Neural cell (in vitro differentiated cells): ENCODE results near the gene KMT2D. TPM values are rescaled to one million over a fixed set of nuclear protein-coding genes. Genes with fewer than 3 reads are reported as not detected.

ENCODE experiments used
- H2AFZ ChIP-seq: fragments of 200-600, 300-800 bp; sonication (generic), shearing (Covaris generic); 2 replicates; pipeline ENCODE4 v1.6.0; 2014; ENCODE audit warnings: low read depth, mild to moderate bottlenecking, antibody characterized with exemption, low read length, moderate library complexity
- H3F3A ChIP-seq: fragments of 200-600 bp; shearing (Covaris generic); 2 replicates; pipeline ENCODE4 v1.6.1; 2016; ENCODE audit warnings: mild to moderate bottlenecking, moderate library complexity, mixed read lengths, antibody characterized with exemption, low read length; ENCODE audit not compliant: insufficient read depth, poor library complexity, severe bottlenecking
- H3K27ac ChIP-seq: fragments of 200-600, 300-800 bp; sonication (generic), shearing (Covaris generic); 2 replicates; pipeline ENCODE4 v1.5.1; 2014; ENCODE audit warnings: mild to moderate bottlenecking, low read length, moderate library complexity
- H3K27me3 ChIP-seq: fragments of 300-800, 200-600 bp; sonication (generic), shearing (Covaris generic); 2 replicates; pipeline ENCODE4 v1.6.0; 2014; ENCODE audit warnings: mild to moderate bottlenecking, low read depth, low read length, moderate library complexity; ENCODE audit not compliant: insufficient read depth
- H3K36me3 ChIP-seq: fragments of 300-800, 200-600 bp; sonication (generic), shearing (Covaris generic); 2 replicates; pipeline ENCODE4 v1.5.1; 2014; ENCODE audit warnings: mild to moderate bottlenecking, antibody characterized with exemption, low read length, moderate library complexity; ENCODE audit not compliant: insufficient read depth
- H3K4me2 ChIP-seq: fragments of 300-800, 200-600 bp; sonication (generic), shearing (Covaris generic); 2 replicates; pipeline ENCODE4 v1.6.0; 2014; ENCODE audit warnings: mild to moderate bottlenecking, low read length
- H3K4me3 ChIP-seq: fragments of 300-800, 200-600 bp; sonication (generic), shearing (Covaris generic); 2 replicates; pipeline ENCODE4 v1.5.1; 2014; ENCODE audit warnings: mild to moderate bottlenecking, low read length, moderate library complexity
- H3K79me2 ChIP-seq: fragments of 200-600 bp; shearing (Covaris generic); replicated peaks from 2 replicates; pipeline ENCODE4 v1.6.0; 2014; ENCODE audit warnings: mild to moderate bottlenecking, low read length, moderate library complexity; ENCODE audit not compliant: insufficient read depth
- H3K9ac ChIP-seq: fragments of 300-800, 200-600 bp; sonication (generic), shearing (Covaris generic); 2 replicates; pipeline ENCODE4 v1.6.1; 2016; ENCODE audit warnings: mild to moderate bottlenecking, low read length, mixed read lengths
- H3K9me2 ChIP-seq: fragments of 200-600 bp; shearing (Covaris generic); 2 replicates; pipeline ENCODE4 v1.6.1; 2016; ENCODE audit warnings: mild to moderate bottlenecking, low read length, mixed read lengths; ENCODE audit not compliant: insufficient read depth
- H3K9me3 ChIP-seq: fragments of 200-600, 300-800 bp; sonication (generic), shearing (Covaris generic); 2 replicates; pipeline ENCODE4 v1.6.1; 2016; ENCODE audit warnings: mild to moderate bottlenecking, mixed run types, low read length, moderate library complexity, mixed read lengths
- H4K20me1 ChIP-seq: fragments of 200-600 bp; shearing (Covaris generic); 2 replicates; pipeline ENCODE4 v1.6.1; 2016; ENCODE audit warnings: mild to moderate bottlenecking, mixed run types; ENCODE audit not compliant: insufficient read depth
- EP300 ChIP-seq: fragments of 450-650 bp; conservative IDR thresholded peaks from 2 replicates; pipeline ENCODE4 v1.6.1; 2014; ENCODE audit warnings: antibody characterized with exemption, mild to moderate bottlenecking, moderate library complexity; ENCODE audit not compliant: poor library complexity, severe bottlenecking
- EZH2 ChIP-seq: fragments of 200-600, 300-800 bp; shearing (Covaris generic), sonication (generic); IDR thresholded peaks from 2 replicates; pipeline ENCODE4 v1.6.1; 2014; ENCODE audit warnings: antibody characterized with exemption, low read length, borderline replicate concordance, mild to moderate bottlenecking; ENCODE audit not compliant: insufficient read depth, poor library complexity, severe bottlenecking
- MXI1 ChIP-seq: fragments of 450-650 bp; conservative IDR thresholded peaks from 2 replicates; pipeline ENCODE4 v1.6.1; 2014; ENCODE audit warnings: antibody characterized with exemption, mild to moderate bottlenecking; ENCODE audit not compliant: poor library complexity, severe bottlenecking
- POLR2AphosphoS5 ChIP-seq: IDR thresholded peaks from 2 replicates; pipeline ENCODE4 v1.6.1; 2012
- RAD21 ChIP-seq: fragments of 450-650 bp; conservative IDR thresholded peaks from 2 replicates; pipeline ENCODE4 v1.6.1; 2014; ENCODE audit warnings: antibody characterized with exemption, mild to moderate bottlenecking, moderate library complexity
- SMC3 ChIP-seq: fragments of 450-650 bp; conservative IDR thresholded peaks from 2 replicates; pipeline ENCODE4 v1.6.1; 2014; ENCODE audit warnings: antibody characterized with exemption, mild to moderate bottlenecking, moderate library complexity; ENCODE audit not compliant: poor library complexity
- TAF1 ChIP-seq: IDR thresholded peaks from 2 replicates; pipeline ENCODE4 v1.6.1; 2012; ENCODE audit warnings: low read depth
- polyA plus RNA-seq: library from polyadenylated mRNA; depleted of rRNA; stranded (reverse); fragments of >200 nt; gene quantifications from 2 replicates; pipeline ENCODE4 v1.2.3, GENCODE V29; 2014
- TF ChIP-seq, protein P1 (sequence below): fragments of 450-650 bp; IDR thresholded peaks from 2 replicates; pipeline ENCODE4 v1.5.1; 2014; ENCODE audit warnings: antibody characterized with exemption, mild to moderate bottlenecking, moderate library complexity; ENCODE audit not compliant: poor library complexity, severe bottlenecking
- TF ChIP-seq, protein P2 (sequence below): IDR thresholded peaks from 2 replicates; pipeline ENCODE4 v1.6.1; 2012; ENCODE audit warnings: borderline replicate concordance

Gene KMT2D
- polyA plus RNA-seq, 1 donor from 2014 or later = 15.8 TPM

DNA sequence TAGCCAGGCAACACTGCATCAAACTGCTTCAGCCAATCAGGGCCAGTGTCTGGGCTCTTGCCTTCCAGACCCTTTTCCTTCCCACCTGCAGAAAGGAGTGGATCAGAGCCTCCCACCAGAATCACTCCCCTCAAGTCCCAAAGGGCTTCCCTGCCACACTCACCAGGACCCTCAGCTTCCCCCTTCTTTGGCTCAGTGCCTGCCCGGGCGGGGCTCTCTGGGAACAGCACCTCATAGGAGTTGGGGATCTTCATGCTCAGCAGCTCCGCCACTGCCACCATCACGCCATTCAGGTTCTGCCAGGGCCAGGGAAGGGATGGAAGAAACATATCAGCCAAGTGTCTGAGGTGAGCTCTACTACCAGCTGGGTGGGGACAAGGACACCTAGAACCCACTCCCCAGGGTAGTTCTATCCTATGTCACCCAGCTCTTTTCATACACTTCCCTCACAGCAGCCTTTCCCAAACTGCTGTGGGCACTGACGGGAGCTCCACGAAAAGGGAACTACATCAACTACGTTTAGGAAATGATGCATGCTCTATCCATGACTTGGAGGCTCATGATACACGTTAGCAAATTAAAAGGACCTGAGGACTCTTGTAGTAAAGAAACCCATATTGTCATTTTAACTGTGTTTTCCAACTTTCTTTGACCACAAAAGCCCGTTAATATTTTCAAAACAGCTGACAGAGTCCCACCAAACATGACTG is 32.6 kb downstream of the KMT2D start:
- TF ChIP-seq RAD21 (no peak), TAF1 (no peak), EP300 (no peak), POLR2AphosphoS5 (no peak), EZH2 (no peak), SMC3 (no peak), MXI1 (no peak)
- TF ChIP-seq, protein P1, sequence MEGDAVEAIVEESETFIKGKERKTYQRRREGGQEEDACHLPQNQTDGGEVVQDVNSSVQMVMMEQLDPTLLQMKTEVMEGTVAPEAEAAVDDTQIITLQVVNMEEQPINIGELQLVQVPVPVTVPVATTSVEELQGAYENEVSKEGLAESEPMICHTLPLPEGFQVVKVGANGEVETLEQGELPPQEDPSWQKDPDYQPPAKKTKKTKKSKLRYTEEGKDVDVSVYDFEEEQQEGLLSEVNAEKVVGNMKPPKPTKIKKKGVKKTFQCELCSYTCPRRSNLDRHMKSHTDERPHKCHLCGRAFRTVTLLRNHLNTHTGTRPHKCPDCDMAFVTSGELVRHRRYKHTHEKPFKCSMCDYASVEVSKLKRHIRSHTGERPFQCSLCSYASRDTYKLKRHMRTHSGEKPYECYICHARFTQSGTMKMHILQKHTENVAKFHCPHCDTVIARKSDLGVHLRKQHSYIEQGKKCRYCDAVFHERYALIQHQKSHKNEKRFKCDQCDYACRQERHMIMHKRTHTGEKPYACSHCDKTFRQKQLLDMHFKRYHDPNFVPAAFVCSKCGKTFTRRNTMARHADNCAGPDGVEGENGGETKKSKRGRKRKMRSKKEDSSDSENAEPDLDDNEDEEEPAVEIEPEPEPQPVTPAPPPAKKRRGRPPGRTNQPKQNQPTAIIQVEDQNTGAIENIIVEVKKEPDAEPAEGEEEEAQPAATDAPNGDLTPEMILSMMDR = no peak
- TF ChIP-seq, protein P2, sequence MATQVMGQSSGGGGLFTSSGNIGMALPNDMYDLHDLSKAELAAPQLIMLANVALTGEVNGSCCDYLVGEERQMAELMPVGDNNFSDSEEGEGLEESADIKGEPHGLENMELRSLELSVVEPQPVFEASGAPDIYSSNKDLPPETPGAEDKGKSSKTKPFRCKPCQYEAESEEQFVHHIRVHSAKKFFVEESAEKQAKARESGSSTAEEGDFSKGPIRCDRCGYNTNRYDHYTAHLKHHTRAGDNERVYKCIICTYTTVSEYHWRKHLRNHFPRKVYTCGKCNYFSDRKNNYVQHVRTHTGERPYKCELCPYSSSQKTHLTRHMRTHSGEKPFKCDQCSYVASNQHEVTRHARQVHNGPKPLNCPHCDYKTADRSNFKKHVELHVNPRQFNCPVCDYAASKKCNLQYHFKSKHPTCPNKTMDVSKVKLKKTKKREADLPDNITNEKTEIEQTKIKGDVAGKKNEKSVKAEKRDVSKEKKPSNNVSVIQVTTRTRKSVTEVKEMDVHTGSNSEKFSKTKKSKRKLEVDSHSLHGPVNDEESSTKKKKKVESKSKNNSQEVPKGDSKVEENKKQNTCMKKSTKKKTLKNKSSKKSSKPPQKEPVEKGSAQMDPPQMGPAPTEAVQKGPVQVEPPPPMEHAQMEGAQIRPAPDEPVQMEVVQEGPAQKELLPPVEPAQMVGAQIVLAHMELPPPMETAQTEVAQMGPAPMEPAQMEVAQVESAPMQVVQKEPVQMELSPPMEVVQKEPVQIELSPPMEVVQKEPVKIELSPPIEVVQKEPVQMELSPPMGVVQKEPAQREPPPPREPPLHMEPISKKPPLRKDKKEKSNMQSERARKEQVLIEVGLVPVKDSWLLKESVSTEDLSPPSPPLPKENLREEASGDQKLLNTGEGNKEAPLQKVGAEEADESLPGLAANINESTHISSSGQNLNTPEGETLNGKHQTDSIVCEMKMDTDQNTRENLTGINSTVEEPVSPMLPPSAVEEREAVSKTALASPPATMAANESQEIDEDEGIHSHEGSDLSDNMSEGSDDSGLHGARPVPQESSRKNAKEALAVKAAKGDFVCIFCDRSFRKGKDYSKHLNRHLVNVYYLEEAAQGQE = no peak
- Histone ChIP-seq H3K36me3 (no peaks in the 10 kb centered on the region), H2AFZ (no peak overlapping the region), H3K79me2 (no peaks in the 10 kb centered on the region), H3K4me2 (no peak overlapping the region), H3F3A (no peaks in the 10 kb centered on the region), H3K9ac (no peak overlapping the region), H3K27ac (no peak overlapping the region), H4K20me1 (no peaks in the 10 kb centered on the region), H3K4me3 (no peak overlapping the region), H3K9me3 (no peaks in the 10 kb centered on the region), H3K9me2 (no peaks in the 10 kb centered on the region), H3K27me3 (no peaks in the 10 kb centered on the region)

DNA sequence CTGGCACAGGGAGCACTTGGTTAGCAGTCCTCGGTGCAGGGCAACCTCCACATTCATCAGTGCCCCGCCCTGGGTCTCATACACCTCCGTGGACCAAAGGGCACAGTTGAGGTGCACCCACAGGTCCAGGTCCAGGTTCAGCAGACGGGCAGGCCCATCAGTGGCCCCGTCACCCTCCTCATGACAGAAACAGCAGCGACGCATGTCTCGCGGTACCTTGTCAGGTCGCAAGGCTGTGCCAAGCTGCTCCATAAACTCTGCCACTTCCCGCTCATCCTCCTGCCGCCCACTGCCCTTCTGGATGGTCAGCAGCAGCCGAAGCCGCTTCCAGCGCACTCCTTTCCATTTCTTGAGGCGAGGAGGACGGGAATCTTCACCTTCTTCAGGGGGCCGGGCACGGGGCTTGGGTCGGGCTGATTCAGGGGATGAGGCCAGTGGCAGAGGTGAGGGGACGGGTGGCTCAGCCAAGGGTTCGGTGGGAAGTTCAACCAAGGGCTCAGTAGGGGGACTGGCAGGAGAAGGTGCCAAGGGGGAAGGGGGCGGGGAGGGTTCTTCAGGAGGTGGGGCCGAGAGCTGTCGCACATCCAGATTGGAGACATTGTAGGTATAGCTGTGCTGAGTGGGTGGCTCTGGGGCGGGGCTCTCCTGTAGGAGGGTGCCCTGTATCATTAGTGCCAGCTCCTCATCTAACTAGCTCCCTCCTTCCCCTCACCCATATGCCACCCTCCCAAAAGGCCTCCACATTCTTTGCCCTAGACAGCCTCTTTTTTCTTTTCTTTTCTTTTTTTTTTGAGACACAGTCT is 33.7 kb downstream of the KMT2D start:
- H3K4me2 ChIP-seq = no peak overlapping the region
- H2AFZ ChIP-seq = no peak overlapping the region
- no peaks in the 10 kb centered on the region for H3F3A ChIP-seq
- no peaks in the 10 kb centered on the region for H3K79me2 ChIP-seq
- H3K9me3 ChIP-seq = no peaks in the 10 kb centered on the region
- no peaks in the 10 kb centered on the region for H3K27me3 ChIP-seq
- H4K20me1 ChIP-seq = no peaks in the 10 kb centered on the region
- no peak for TF ChIP-seq POLR2AphosphoS5
- TF ChIP-seq MXI1 = no peak
- no peak for TF ChIP-seq SMC3
- TF ChIP-seq, protein P2 = no peak
- no peak for TF ChIP-seq TAF1
- no peak for TF ChIP-seq EP300
- TF ChIP-seq, protein P1 = no peak
- TF ChIP-seq RAD21 = no peak
- no peak for TF ChIP-seq EZH2
- no peak overlapping the region for H3K27ac ChIP-seq
- no peaks in the 10 kb centered on the region for H3K36me3 ChIP-seq
- no peak overlapping the region for H3K9ac ChIP-seq
- H3K4me3 ChIP-seq = no peak overlapping the region
- no peaks in the 10 kb centered on the region for H3K9me2 ChIP-seq
